DND-41 (cell line): ENCODE data around the gene HEPACAM2.

ENCODE experiments used
- CTCF ChIP-seq: IDR thresholded peaks from 2 replicates; pipeline ENCODE4 v1.5.1; 2012; ENCODE audit warnings: borderline replicate concordance, low read length, moderate library complexity, mild to moderate bottlenecking; ENCODE audit not compliant: poor library complexity, severe bottlenecking; ENCODE audit errors: extremely low read depth
- EZH2 ChIP-seq: IDR thresholded peaks from 3 replicates; pipeline ENCODE4 v1.6.1; 2012; ENCODE audit warnings: borderline replicate concordance, low read depth, mild to moderate bottlenecking, moderate library complexity, low read length, inconsistent platforms; ENCODE audit not compliant: severe bottlenecking

DNA sequence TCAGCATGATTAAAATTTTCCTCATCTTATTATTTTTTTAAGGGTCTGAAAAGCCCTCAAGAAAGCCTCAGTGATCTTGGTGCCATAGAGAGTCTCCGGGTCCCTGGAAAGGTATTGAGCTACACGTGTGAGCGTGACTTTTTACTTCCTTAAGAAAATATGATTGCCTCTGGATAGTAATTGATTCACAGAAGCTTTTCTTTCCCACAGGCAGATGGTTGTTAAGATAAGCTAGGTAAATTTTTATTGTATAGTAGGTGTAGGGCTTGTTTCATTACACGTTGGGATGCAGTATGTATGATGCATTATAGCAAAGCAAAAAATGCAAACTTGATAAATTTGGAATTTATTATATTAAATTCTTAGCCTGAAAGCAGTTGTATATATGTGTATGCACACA lies 13.6 kb upstream of the HEPACAM2 start:
- TF ChIP-seq CTCF, result no peak
- no peak for TF ChIP-seq EZH2
